Endothelial cell (in vitro differentiated cells): ENCODE measurements around the gene R3HDM1. TPM values are rescaled to one million over a fixed set of nuclear protein-coding genes. Genes with fewer than 3 reads are reported as not detected.

Experiments
- DNase-seq: peaks from one replicate; pipeline ENCODE4 v3.0.0; 2021; ENCODE audit warnings: low spot score
- H3K27ac Mint-ChIP-seq: one replicate; pipeline ENCODE4 v1.8.0; 2021; ENCODE audit warnings: mixed read lengths, inconsistent platforms; ENCODE audit not compliant: unreplicated experiment
- H3K27me3 Mint-ChIP-seq: one replicate; pipeline ENCODE4 v1.8.0; 2021; ENCODE audit warnings: mild to moderate bottlenecking, moderate library complexity, mixed read lengths, inconsistent platforms; ENCODE audit not compliant: unreplicated experiment
- H3K36me3 Mint-ChIP-seq: one replicate; pipeline ENCODE4 v1.8.0; 2021; ENCODE audit warnings: mild to moderate bottlenecking, low read depth, mixed read lengths, inconsistent platforms; ENCODE audit not compliant: unreplicated experiment
- H3K4me1 Mint-ChIP-seq: one replicate; pipeline ENCODE4 v1.8.0; 2021; ENCODE audit warnings: mild to moderate bottlenecking, mixed read lengths, inconsistent platforms; ENCODE audit not compliant: unreplicated experiment
- H3K4me3 Mint-ChIP-seq: one replicate; pipeline ENCODE4 v1.8.0; 2021; ENCODE audit warnings: mild to moderate bottlenecking, mixed read lengths, inconsistent platforms; ENCODE audit not compliant: unreplicated experiment
- H3K9me3 Mint-ChIP-seq: one replicate; pipeline ENCODE4 v1.8.0; 2021; ENCODE audit warnings: mixed read lengths, inconsistent platforms; ENCODE audit not compliant: unreplicated experiment
- total RNA-seq: library from RNA; stranded (reverse); fragmentation: NEBNext Ultra II Directional; extraction: Animal tissue kit (Norgen Biotek cat#: 25700); gene quantifications from one replicate; pipeline ENCODE4 v1.2.1, GENCODE V29; 2021; ENCODE audit not compliant: unreplicated experiment
- TF ChIP-seq, protein P1 (sequence below): fragments of 200-600 bp; sonication (generic); IDR thresholded peaks from one replicate; pipeline ENCODE4 v1.5.0; 2021; ENCODE audit warnings: antibody characterized with exemption; ENCODE audit not compliant: unreplicated experiment

Gene R3HDM1
- total RNA-seq, 1 donor from 2014 or later = 36.1 TPM

DNA sequence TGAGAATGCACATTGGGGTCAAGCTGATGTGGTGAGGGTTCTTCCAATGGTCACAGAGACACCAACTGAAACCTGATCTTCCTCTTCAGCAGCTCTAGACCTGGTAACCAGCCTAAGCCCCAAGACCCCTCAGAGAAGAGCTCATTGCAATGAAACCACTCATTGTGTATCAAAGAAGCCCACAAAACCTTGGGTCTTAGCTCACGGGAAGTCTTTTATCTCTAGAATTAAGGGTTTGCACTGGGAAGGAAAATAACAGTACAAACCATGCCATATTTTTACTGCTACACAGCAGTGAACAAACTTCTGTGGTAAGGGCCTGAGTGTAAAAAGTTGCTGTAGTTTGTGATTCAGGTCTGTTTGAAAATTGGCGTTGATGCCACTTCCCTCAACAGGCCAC, 201.8 kb downstream of the R3HDM1 start:
- Mint-ChIP-seq H3K9me3 (no peaks in the 10 kb centered on the region), H3K4me1 (no peaks in the 10 kb centered on the region), H3K36me3 (no peaks in the 10 kb centered on the region), H3K27ac (no peak overlapping the region), H3K4me3 (no peak overlapping the region), H3K27me3 (peaks cover 2% of the 10 kb centered on the region)
- no peak for DNase-seq
- TF ChIP-seq, protein P1, sequence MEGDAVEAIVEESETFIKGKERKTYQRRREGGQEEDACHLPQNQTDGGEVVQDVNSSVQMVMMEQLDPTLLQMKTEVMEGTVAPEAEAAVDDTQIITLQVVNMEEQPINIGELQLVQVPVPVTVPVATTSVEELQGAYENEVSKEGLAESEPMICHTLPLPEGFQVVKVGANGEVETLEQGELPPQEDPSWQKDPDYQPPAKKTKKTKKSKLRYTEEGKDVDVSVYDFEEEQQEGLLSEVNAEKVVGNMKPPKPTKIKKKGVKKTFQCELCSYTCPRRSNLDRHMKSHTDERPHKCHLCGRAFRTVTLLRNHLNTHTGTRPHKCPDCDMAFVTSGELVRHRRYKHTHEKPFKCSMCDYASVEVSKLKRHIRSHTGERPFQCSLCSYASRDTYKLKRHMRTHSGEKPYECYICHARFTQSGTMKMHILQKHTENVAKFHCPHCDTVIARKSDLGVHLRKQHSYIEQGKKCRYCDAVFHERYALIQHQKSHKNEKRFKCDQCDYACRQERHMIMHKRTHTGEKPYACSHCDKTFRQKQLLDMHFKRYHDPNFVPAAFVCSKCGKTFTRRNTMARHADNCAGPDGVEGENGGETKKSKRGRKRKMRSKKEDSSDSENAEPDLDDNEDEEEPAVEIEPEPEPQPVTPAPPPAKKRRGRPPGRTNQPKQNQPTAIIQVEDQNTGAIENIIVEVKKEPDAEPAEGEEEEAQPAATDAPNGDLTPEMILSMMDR = no peak

DNA sequence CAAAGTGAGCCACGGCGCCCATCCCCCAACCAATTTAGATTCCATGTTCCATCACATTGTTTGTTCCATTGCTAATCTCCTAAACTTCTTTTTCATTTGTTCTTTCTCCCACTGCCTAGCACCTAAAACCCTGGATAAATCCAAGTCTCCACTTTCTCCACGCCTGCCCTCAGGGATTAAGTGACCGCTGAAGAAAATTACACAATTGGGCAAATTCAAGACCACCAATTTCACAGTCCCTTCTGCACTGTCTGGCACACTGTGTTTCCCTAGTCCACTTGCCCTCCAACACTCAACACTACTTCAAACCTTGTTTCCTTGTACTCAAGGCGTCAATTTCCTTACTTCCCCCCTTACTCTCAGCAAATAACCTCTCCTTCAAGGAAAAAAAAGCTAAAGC, 205.3 kb downstream of the R3HDM1 start:
- Mint-ChIP-seq H3K4me3 (no peak overlapping the region), H3K4me1 (no peaks in the 10 kb centered on the region), H3K27me3 (peaks cover 2% of the 10 kb centered on the region), H3K27ac (peak overlapping the region; percentile 14), H3K36me3 (no peaks in the 10 kb centered on the region), H3K9me3 (no peaks in the 10 kb centered on the region)
- no peak for DNase-seq
- TF ChIP-seq, protein P1 = no peak

DNA sequence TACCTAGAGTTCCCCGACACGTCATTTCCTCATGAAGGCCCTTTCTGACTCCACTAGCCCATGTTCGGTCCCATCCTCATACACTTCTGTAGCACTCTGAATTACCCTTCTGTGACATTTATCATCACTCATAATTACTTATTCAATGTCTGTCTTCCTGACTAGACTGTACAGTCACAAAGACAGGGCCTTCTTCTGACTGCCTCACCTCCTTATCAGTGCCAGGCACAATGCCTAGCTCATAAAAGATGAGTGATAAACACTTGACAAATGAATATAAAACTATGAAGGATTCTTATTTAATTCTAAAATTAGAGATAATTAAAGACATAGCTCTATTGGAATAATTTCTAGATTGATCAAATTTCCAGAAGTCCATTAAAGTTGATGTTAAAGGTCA, 208.9 kb downstream of the R3HDM1 start:
- H3K4me3 Mint-ChIP-seq = no peak overlapping the region
- peaks cover 7% of the 10 kb centered on the region for H3K36me3 Mint-ChIP-seq

DNA sequence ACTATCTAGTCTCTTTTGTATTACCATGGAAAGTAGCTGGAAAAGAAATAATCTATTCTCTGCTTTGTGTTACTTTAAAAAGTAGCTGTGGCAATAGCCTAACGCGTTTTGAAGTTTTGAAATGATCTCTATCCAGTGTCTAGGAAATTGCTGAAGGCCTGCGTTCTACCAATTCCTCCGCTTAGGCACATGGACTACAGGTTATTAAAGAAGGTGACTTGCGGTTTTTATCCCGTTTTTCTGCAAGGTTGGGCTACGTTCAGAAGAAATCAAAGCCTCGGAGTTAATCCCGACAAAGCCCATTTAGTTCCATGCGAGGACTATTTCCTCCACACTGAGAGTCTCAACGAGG, 209.7 kb downstream of the R3HDM1 start:
- DNase-seq = no peak
- TF ChIP-seq, protein P1 = no peak
- Mint-ChIP-seq H3K36me3 (peaks cover 7% of the 10 kb centered on the region), H3K27ac (peak overlapping the region; percentile 77), H3K4me3 (peak overlapping the region; percentile 87), H3K4me1 (peaks cover 21% of the 10 kb centered on the region), H3K9me3 (no peaks in the 10 kb centered on the region), H3K27me3 (peaks cover 7% of the 10 kb centered on the region)

More for the DNA sequence above, 208.9 kb downstream of the R3HDM1 start:
- TF ChIP-seq, protein P1 = no peak
- no peaks in the 10 kb centered on the region for H3K9me3 Mint-ChIP-seq
- peaks cover 7% of the 10 kb centered on the region for H3K27me3 Mint-ChIP-seq
- H3K27ac Mint-ChIP-seq = no peak overlapping the region
- H3K4me1 Mint-ChIP-seq = peaks cover 18% of the 10 kb centered on the region
- DNase-seq = no peak

DNA sequence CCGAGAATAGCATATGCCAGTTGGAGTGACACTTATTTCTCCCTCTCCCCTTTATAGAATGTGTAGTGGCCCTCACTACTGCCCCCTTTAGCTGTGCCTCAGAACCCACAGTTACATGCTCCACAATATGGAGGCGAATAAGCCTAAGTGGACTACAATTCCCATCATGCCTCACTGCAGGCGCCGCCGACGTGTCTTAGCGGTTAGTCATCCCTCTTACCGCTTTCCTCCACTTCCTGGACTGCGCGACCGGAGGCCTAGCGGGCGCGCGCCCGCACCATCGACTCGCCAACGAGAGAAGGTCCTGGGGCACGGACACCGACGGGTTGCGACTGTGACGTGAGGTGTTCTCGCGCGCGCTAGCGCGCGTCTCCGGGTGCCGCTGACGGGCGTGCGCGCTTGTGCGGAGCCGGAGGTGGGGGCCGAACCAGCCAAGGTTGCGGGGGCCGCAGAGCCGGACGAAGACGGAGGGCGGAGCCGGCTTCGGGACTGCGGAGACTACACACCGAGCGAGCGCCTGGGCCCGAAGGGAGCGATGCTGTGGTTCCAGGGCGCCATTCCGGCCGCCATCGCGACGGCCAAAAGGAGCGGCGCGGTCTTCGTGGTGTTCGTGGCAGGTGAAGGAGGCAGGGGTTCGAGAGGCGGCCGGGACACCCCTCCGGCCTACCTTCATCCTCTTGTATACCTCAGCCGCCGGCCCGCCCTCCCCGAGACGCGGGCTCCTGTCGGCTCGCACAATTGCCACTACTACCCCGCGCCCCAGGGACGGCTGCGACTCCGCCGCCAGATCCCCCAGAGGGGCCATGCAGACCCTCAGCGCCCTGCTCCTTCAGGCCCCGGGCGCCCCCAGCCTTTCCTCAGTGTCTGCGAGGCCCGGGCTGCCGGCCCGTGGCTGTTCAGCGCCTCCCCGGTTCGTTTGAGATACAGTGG, 210.4 kb downstream of the R3HDM1 start, which contains the start of gene UBXN4:
TSS of gene UBXN4 (plus strand) at position 461 of the 930 bp plus-strand sequence. CDS start at position 536, 75 bp downstream.
- peaks cover 14% of the 10 kb centered on the region for H3K36me3 Mint-ChIP-seq
- peaks cover 27% of the 10 kb centered on the region for H3K4me1 Mint-ChIP-seq
- peak within 1 kb of the TSS; percentile 97 for H3K4me3 Mint-ChIP-seq
- peak within 1 kb of the TSS; percentile 96 for H3K27ac Mint-ChIP-seq
- H3K9me3 Mint-ChIP-seq = no peaks in the 10 kb centered on the region
- H3K27me3 Mint-ChIP-seq = peaks cover 7% of the 10 kb centered on the region
- TF ChIP-seq, protein P1 = peak; percentile 58
- DNase-seq = peak; percentile 94
